Right forelimb (tissue), 1 donor: ENCODE measurements around the gene ZSWIM6.

ENCODE experiments used
- DNase-seq: peaks from one replicate; pipeline ENCODE4 v3.0.0-alpha.2; 2018

Gene ZSWIM6

DNA sequence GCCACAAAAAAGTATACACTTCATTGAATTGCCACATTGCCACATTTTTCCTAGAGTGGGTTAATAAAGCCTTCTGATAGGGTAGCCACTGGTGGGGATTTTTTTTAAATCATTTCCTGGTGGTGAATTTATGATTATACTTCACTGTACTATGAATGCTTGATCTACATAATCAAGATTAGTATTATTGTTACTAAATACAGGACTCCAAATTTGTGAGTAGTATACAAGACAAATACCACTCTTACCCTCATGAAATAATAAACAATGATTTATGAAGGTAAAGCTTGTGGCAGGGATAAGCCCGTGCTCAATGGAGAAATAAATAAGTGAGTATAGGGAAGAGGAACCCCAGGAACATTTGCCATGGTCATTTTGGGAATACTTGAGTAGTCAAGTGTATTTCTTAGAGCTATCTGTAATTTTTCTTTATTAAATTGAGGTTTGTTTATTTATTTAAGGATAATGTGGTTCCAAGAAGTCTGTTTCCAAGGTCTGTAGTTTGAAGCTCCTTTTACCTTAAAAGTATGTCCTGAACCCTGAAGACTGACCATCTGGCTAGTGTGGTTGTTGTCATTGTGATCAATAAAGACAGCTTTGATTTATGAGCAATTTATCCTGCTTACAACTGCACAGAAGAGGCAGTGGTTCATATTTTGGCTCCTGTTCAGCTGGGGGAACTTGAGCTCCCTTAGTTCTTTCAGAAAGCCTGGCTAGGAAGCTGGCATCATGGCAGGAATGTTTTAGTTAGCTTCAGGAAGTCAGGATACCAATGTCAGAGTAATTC, 118.6 kb downstream of the ZSWIM6 start:
- no peak for DNase-seq

DNA sequence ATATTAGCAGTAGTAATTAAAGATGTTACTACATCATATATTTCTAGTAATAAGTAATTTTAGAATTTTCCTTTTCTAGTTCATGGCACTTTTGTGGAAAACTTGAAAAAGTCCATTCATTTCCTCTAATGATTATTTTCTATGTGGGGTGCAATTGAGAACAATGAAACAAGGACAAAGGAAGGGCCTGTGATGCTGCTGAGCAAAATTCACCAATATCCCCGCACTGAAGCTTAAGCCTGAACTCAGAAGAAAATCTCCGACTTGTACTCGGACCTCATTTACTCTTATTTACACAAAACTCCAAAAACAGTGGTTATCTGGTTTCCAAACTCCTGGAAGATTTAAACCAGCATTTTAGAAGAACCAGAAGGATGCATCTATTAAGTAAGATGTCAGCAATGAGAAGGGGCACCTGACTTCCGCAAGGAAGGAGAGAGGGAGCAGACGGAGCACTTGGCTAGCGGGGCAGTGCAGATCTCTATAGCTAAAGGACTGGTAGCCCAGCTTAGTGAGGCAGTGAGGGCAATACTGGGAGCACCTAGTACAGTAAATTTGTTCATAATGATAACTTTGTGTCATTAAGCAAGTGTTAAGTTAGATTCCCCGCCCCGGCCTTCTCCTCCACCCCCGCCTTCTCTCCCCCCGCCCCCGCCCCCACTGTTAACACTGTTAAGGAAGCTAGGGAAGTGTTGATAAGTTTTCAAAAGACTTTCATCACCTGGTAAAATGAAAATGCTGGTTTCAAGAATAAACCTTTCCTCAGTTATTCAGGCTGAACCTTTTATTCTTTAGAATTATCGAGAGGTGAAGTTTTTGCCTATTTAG, 123.3 kb downstream of the ZSWIM6 start:
- no peak for DNase-seq

DNA sequence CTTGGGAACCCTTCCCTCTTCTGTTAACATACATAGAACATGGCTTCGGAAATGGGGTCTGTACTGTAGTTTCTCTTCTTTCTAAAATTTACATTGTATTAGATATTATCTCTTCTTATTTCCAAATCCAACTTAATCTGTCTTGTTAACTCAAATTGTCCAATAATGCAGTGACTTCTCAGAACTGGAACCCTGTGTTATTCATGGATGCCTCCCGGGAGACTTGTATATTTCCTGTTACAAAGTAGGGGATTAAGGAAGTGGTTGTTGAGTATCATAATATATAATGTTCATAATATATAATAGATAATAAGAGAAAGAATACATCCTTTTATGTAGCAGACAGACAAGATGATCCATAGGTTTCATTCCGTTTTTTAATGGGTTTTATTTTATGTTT, 128.4 kb downstream of the ZSWIM6 start:
- no peak for DNase-seq

DNA sequence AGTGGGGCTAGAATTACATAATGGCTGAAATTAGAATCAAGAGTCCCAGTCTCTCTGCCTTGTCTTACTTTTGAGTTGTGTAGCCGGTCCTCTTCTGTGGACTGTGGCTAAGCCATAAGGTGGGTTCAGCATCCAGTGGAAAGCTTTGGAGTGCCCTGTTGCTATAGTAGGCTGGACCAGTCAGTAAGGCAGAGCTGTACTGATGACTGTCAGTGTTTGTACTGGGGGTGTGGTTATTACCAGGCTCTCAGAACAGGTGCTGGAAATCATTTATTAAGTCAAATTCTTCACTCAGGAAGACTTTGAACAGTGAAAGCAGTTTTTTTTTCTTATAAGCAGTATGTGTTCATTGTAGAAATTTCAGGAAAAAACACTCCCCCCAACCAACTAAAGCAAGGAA, 129.4 kb downstream of the ZSWIM6 start:
- DNase-seq = no peak

DNA sequence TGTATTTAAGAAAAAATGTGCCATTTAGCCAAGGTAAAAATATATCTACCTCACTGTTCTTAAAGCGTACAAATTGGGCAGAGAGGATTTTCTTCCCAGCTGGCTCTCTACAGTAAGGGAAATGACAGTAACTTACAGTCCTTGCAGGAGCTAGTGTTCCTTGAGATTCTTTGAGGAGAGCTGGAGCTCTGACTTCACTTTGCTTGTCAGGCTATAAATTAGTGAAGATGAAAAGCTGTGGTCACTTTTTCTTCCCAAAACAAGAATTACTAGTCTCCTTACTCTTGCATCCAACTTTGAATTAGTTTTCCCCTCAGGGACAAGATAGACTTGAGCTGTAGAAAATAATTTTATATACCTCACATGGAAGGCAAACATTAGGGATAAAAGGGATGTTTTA, 129.9 kb downstream of the ZSWIM6 start:
- no peak for DNase-seq

DNA sequence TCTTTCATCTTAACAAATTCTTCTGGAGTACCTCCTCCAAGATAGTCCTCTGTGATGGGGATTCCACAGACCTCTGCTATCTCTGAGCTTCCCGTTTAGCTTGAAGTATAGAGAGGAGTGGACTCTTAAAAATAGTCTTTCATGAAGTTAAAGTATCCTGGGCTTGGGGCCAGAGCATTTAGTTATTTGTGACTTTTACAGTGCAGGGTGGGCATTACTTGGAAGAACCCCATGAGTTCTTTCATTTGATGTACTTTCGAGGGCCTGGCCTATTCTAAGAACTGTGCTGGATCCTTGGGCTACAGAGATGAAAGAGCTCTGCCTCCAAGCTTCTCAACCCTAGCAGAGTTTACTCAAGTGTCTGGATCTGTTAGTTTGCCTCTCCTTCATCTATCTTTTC, 131.5 kb downstream of the ZSWIM6 start:
- DNase-seq = no peak

DNA sequence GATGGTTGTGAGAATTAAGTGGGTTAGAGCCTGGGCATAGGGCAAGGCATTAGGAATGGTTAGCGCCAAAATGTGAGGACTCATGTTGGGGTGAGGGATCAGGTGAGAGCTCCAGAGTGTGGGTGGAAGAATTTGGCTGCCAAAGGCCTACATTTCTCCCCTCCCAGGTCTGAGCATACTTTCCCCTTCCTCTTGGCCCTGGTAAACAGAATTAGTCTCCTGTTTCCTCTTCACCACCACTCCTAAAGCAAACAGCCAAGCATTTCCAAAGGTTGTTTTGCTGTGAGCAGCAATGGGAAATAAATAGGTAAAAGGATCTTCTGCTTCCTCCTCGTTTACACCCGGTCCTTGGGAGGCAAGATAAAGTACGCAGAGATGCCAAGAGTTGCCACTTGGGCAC, 132.5 kb downstream of the ZSWIM6 start:
- no peak for DNase-seq

DNA sequence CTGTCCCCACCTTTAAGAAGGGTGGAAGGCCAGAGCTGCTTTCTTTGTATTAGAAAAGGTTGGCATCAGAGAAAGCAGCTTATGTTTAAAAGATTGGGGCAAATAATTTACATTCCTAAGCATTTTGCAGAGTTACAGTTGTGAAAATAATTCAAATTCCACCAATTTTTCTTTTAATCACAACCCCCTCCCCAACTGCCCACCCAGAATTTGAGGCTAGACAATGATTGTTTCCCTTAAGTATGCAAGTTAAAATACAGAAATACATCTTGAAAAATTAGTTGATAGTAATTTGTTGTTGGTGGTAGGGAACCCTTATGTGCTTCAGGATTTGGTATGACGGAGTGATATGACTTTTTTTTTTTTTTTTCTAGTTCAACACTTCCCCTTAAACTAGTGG, 133.0 kb downstream of the ZSWIM6 start:
- no peak for DNase-seq

DNA sequence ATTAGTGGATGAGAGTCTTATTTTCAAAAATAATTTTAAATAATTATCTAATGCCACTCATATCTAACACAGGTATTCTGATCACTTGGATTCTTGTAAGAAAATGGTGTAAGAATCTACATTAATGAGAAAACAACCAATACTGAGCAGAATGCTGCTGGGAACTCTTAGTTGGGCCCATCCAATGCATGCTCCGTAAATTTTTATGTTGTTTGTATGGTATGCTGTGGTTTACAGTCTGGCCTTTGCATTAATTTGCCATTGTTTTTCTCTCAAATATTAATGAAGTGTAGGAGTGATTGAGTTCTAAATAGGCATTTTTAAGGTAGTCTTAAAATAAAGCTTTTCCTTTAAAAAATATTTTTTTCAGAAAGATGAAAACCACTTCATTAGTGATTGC, 133.4 kb downstream of the ZSWIM6 start:
- DNase-seq = no peak

DNA sequence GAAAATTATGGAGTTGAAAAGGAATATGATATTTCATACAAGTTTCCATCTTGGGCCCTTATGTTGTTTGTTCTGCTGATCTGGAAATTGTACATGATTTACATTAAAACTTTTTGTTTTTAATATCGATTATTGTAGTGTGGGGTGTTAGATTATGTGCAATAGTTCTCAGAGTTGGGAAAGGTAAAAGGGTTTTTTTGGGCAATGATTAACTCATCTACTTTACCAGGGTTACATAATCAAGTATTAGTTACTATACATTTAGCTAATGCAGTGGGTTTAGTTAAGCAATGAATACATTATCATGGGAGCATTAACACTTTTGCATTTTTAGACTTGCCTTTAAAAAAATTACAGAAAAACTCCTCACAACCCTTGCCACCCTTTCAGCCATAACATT, 134.0 kb downstream of the ZSWIM6 start:
- DNase-seq = no peak

DNA sequence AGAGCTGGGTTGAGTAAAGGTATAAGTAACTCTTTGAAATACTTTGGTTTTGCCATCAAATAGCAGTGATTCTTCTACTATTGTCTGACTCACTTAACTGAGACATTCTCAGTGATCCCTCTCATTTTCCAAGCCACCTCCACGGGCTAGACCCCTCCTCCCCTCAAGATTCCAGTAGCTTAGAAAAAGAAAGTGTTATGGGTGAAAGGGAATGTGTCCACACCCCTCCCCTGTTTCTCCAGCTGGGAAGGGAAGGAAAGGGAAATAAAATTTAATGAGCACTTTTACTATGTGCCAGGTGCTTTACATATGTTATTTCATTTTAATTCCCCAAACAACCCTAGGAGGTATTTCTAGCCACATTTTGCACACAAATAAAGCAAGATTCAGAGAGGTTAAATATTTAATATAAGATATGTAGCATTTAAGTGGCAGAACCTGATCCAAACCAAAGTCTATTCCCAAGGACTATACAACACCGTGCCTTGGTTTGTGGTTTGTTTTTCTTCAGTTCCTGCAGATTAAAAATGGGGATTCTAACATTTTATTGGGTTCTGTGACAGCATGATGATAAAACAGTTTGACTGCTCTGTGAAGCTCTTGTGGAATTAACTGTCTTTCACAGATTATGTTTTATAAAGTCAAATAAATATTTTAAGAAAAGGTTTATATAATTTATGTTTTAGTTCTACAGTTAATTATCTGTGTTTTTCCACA, 135.9 kb downstream of the ZSWIM6 start:
- DNase-seq = no peak

DNA sequence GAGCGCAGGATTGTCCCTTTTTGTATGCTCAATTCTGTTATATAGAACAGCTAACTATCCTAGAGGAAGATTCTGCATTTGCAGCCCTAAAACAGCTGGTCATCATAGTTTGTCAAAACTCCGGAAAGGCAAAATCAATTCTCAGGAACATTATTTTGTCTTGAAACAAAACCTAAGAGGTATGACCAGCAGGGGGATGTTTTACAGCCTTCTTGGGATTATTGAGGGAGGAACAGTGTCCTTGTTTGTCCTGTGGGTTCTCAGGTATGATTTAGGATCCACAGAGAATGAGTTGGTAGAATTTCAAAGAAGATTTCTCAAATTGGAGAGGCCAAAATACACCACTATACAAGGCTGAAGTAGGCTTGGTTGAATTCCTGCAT, 136.4 kb downstream of the ZSWIM6 start:
- DNase-seq = no peak

DNA sequence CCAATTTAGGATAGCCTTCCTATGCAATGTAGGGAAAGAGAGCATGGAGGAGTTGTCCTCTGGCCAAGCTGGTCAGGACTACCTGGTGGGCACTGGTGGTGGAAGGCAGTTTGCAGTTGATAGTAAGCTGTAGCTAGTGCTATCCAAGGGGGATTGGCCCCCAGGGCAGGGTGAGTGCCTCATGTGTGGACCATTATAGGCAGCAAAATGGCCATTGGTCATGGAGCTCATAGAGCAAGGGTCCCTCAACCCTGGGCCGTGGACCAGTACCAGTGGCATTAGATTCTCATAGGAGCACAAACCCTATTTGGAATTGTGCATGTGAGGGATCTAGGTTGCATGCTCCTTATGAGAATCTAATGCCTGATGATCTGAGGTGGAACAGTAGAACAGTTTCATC, 139.3 kb downstream of the ZSWIM6 start:
- no peak for DNase-seq

DNA sequence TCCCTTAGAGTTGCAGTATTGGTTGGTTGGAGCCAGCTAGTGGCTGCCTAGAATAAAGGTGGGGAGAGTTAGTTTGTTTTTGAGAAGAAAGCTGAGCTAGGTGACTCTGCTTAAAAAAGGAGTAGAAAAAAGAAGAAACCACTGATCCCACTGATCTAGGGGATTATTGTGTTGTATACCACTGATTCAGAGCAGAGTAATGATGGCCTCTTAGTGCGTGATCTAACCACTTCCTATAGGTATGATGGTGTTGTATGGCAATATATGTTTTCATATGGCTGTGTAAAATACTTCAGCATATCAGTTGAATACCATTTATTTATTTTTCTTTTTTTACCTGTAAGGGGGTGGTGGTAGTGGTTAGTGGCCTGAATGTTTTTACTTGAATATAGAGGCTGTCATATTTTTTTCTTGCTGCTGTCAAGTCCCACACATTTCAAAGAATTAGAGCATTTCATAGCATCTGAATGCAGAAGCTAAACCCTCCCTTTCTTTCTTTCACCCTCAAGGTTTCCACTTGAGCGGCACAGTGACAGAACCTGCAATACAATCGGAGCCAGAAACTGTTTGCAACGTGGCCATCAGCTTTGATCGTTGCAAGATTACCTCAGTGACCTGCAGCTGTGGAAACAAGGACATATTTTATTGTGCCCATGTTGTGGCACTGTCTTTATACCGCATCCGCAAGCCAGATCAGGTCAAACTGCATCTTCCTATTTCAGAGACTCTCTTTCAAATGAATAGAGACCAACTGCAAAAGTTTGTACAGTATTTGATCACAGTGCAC, 140.3 kb downstream of the ZSWIM6 start:
- no peak for DNase-seq

DNA sequence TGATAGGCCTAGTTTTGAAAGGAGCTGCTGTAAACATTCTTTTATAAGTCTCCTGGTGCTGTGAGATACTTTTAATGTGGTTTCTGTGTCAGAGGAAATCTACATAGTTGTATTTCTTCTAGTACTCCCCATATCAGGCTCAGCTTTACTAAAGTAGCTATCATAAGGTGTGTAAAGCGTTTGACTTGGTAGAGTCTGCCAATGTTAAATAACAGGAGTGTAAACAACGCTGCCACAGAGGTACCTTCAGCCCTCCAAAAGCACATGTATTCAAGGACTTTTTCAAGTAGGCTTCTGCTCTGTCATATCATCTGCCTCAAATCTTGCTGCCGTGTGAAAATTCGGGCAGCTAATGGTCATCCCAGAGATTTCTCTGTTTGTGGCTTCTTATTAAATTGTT, 142.7 kb downstream of the ZSWIM6 start:
- DNase-seq = no peak

DNA sequence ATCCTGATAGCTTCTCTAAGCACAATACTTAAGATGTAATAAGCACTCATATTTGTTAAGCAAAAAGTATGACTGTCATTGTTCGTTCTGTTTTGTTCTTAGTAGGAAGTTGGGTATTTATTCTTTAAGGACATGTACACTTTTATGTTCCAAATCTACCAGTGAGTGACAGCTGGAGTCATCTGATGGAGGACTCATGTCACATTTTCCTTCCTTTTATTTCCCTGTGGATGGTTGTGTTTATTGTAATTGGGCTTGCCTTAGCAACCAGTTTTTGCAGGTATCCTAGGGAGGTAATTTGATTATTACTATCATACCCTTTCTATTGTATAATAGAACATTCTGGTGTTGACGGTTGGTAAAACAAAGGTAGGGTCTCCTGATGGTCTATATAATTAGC, 145.7 kb downstream of the ZSWIM6 start:
- no peak for DNase-seq

DNA sequence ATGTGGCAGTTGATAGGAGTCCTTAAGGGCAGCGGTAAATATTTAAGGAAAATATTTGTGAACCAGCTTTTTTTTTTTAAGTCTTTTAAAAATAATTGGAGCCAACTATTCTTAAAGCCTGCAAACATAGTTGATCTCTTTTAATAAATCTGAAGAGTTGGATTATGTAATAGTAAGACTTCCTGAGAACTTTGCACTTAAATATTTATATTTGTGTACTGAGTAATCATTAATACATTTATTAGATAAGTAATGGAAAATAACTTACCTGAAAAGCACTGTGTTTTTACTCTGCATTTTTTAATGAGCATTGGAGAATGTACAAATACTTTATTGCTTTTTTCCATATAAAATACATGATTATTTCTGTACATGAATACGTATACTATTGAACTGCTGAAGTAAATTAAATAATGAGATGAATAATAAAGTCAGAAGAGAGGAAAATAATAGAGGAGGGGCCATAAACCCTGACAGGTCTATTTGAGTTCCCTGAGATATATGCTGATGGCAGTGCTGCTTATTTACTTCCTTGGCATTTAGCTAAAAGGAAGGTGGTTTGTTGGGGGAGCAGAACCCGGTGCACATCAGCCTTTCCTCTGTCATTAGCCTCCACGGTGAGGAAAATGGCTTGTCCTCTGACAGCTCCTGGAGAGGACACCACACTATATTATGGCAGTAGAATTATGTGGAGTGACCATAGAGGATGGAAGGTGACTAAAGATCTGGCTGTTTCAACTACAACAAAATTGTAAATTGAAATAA, 148.0 kb downstream of the ZSWIM6 start:
- DNase-seq = no peak

DNA sequence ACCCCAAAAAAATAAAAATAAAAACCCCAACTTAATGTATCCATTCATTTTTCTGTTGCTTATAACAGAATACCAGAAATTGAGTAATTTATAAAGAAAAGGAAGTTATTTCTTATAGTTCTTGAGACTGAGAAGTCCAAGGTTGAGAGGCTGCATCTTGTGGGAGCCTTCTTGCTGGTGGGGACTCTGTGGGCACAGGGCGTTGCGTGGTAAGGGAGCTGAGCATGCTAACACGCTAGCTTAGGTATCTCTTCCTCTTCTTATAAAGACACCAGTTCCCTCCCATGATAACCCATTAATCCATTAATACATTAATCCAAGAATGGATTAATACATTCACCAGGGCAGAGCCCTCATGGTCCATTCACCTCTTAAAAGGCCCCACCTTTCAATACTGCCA, 150.9 kb downstream of the ZSWIM6 start:
- DNase-seq = no peak

DNA sequence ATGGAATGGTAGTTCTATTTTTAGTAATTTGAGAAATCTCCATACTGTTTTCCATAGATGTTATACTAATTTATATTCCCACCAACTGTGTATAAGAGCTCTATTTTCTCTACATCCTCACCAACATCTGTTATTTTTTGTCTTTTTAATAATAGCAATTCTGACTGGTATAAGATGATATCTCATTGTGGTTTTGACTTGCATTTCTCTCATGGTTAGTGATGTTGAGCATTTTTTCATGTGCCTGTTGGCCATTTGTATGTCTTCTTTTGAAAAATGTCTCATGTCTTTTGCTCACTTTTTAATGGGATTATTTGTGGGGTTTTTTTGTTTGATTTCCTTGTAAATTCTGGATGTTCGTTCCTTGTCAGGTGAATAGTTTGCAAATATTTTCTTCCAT, 154.4 kb downstream of the ZSWIM6 start:
- no peak for DNase-seq

DNA sequence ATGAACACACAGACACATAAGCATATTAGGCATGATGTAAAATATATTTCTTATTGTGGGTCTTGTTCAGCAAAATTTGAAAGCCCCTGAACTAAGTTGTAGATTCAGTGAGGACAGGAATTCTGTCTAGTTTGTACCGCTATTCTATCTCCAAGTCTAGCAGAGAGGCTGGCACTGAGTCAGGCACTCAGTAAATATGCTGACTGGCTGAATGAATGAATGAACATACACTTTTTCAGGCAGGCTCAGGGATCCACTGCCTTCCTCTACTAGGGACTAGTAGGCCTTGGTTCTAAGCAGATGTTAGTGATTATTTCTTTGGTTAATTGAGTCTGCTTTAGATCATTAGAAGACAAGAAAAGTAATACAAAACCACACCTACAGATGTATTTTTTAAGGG, 157.5 kb downstream of the ZSWIM6 start:
- no peak for DNase-seq

DNA sequence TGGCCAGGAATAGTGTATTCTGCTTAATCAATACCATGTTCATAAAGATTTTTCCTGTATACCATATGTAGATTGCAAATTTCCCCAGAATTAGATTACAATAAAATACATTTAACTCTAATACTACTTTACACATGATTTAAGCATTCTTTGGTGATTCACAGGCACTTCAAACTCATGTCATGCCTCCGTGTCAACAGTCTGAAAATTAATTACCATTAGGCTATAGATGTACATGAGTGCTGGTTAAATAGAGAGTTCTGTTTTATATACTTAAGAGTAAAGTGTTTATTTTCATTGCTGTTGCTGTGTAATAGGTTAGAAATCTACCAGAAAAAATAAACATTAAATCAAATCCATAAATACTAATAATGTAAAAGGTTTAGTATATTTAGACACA, 159.8 kb downstream of the ZSWIM6 start:
- DNase-seq = no peak

DNA sequence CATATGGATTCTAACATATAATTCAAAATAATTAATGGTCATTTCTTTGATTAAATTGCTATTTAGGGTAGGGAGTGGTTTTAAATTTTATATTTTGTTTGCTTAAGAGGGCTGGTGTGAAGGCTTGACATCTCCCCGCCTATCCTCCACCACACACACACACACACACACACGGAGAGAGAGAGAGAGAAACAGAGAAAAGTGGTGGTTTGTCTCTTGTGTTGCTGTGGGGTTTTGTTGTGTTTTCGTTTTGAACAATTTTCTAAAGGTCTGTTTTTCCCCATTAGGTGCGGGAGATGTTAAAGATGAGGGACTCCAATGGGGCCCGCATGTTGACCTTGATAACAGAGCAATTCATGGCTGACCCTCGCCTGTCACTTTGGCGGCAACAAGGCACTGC, 161.9 kb downstream of the ZSWIM6 start:
- DNase-seq = no peak
